OCI-LY3 (cell line): ENCODE measurements around the gene CCL25.

Source experiments
- CTCF ChIP-seq: fragments of 200-600, 300-600 bp; sonication (generic); IDR thresholded peaks from 2 replicates; pipeline ENCODE4 v1.5.1; 2014; ENCODE audit warnings: antibody characterized with exemption, low read length, low read depth
- EZH2phosphoT487 ChIP-seq: fragments of 200-600 bp; shearing (Covaris generic); IDR thresholded peaks from 2 replicates; pipeline ENCODE4 v1.6.1; 2018; ENCODE audit warnings: antibody characterized with exemption, mixed run types, low read depth

- no peak for TF ChIP-seq CTCF
- TF ChIP-seq EZH2phosphoT487: no peak
Observed at GRCh38 chr19:8030960-8031359, 21.6 kb upstream of the CCL25 start.
